MM.1S (cell line): ENCODE data around the gene MED15.

ENCODE experiments used
- DNase-seq: peaks from one replicate; pipeline ENCODE4 v3.0.0-alpha.2; 2015
- H2AFZ ChIP-seq: fragments of 300-600 bp; sonication (generic); 2 replicates; pipeline ENCODE4 v1.6.0; 2016; ENCODE audit warnings: antibody characterized with exemption, low read length
- H3F3A ChIP-seq: fragments of 300-600 bp; sonication (generic); 2 replicates; pipeline ENCODE4 v1.6.1; 2016; ENCODE audit warnings: mild to moderate bottlenecking, antibody characterized with exemption, low read length, moderate library complexity, mixed read lengths; ENCODE audit not compliant: insufficient read depth
- H3K27ac ChIP-seq: fragments of 300-600 bp; sonication (generic); 2 replicates; pipeline ENCODE4 v1.5.1; 2016; ENCODE audit warnings: mild to moderate bottlenecking, low read length
- H3K27me3 ChIP-seq: fragments of 300-600 bp; sonication (generic); replicated peaks from 2 replicates; pipeline ENCODE4 v1.6.0; 2016; ENCODE audit warnings: low read length; ENCODE audit not compliant: insufficient read depth
- H3K36me3 ChIP-seq: fragments of 300-600 bp; sonication (generic); replicated peaks from 2 replicates; pipeline ENCODE4 v1.6.1; 2016; ENCODE audit warnings: mild to moderate bottlenecking, low read length, mixed read lengths; ENCODE audit not compliant: insufficient read depth
- H3K4me1 ChIP-seq: fragments of 300-600 bp; sonication (generic); 2 replicates; pipeline ENCODE4 v1.6.1; 2016; ENCODE audit warnings: low read length, mixed read lengths
- H3K4me2 ChIP-seq: fragments of 300-600 bp; sonication (generic); 2 replicates; pipeline ENCODE4 v1.6.0; 2016; ENCODE audit warnings: low read depth, low read length
- H3K4me3 ChIP-seq: fragments of 300-600 bp; sonication (generic); 2 replicates; pipeline ENCODE4 v1.5.1; 2016; ENCODE audit warnings: low read length, mixed read lengths
- H3K79me2 ChIP-seq: fragments of 300-600 bp; sonication (generic); 2 replicates; pipeline ENCODE4 v1.6.1; 2016; ENCODE audit warnings: mixed run types, low read length, mixed read lengths
- H3K9ac ChIP-seq: fragments of 300-600 bp; sonication (generic); 2 replicates; pipeline ENCODE4 v1.6.1; 2016; ENCODE audit warnings: low read length, mixed read lengths
- H3K9me2 ChIP-seq: fragments of 300-600 bp; sonication (generic); replicated peaks from 2 replicates; pipeline ENCODE4 v1.6.1; 2016; ENCODE audit warnings: mild to moderate bottlenecking, low read length, mixed read lengths; ENCODE audit not compliant: insufficient read depth
- H3K9me3 ChIP-seq: fragments of 300-600 bp; sonication (generic); replicated peaks from 2 replicates; pipeline ENCODE4 v1.6.1; 2016; ENCODE audit warnings: mild to moderate bottlenecking, low read length, mixed read lengths; ENCODE audit not compliant: insufficient read depth
- H4K20me1 ChIP-seq: fragments of 300-600 bp; sonication (generic); 2 replicates; pipeline ENCODE4 v1.6.1; 2016; ENCODE audit warnings: mild to moderate bottlenecking, low read length, moderate library complexity, mixed read lengths; ENCODE audit not compliant: insufficient read depth
- EZH2 ChIP-seq: fragments of 300-600 bp; sonication (generic); optimal IDR thresholded peaks from 2 replicates; pipeline ENCODE3; 2017; ENCODE audit warnings: low read depth, mild to moderate bottlenecking, antibody characterized with exemption, low read length, mixed read lengths
- EZH2phosphoT487 ChIP-seq: fragments of 300-600 bp; sonication (generic); IDR thresholded peaks from 2 replicates; pipeline ENCODE4 v1.6.1; 2018; ENCODE audit warnings: antibody characterized with exemption, low read length
- TF ChIP-seq, protein P1 (sequence below): fragments of 300-600 bp; sonication (generic); IDR thresholded peaks from 2 replicates; pipeline ENCODE4 v1.5.1; 2016; ENCODE audit warnings: antibody characterized with exemption, low read length, mixed read lengths

MED15 gene

DNA sequence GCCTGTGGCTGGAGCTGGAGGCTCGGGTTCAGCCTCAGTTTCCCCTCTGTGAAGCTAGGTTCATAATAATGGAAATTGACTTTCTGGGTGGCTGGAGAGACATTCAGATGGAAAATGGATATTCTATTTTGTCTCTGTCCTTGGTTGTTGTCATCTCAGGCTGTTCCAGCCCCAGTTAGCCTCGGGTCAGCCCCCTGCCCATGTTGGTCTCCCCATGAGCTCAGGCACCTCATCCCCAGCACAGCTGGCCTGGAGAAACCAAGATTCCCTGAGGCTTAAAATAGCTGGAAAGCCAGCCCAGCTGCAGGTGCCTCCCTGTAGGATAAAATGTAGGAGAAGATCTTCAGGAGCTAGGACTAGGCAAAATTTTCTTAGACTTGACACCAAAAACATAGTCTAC lies 129.5 kb downstream of the MED15 start:
- H3K27ac ChIP-seq = no peak overlapping the region
- no peak overlapping the region for H2AFZ ChIP-seq
- no peak for DNase-seq
- H3F3A ChIP-seq = no peaks in the 10 kb centered on the region
- TF ChIP-seq EZH2 (no peak), EZH2phosphoT487 (no peak)
- TF ChIP-seq, protein P1, sequence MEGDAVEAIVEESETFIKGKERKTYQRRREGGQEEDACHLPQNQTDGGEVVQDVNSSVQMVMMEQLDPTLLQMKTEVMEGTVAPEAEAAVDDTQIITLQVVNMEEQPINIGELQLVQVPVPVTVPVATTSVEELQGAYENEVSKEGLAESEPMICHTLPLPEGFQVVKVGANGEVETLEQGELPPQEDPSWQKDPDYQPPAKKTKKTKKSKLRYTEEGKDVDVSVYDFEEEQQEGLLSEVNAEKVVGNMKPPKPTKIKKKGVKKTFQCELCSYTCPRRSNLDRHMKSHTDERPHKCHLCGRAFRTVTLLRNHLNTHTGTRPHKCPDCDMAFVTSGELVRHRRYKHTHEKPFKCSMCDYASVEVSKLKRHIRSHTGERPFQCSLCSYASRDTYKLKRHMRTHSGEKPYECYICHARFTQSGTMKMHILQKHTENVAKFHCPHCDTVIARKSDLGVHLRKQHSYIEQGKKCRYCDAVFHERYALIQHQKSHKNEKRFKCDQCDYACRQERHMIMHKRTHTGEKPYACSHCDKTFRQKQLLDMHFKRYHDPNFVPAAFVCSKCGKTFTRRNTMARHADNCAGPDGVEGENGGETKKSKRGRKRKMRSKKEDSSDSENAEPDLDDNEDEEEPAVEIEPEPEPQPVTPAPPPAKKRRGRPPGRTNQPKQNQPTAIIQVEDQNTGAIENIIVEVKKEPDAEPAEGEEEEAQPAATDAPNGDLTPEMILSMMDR = no peak
- H3K4me2 ChIP-seq = no peak overlapping the region
- peaks cover 4% of the 10 kb centered on the region; the same call in 1 of the 2 replicates for H3K27me3 ChIP-seq
- H3K9me3 ChIP-seq = no peaks in the 10 kb centered on the region
- no peaks in the 10 kb centered on the region for H4K20me1 ChIP-seq
- H3K79me2 ChIP-seq = no peaks in the 10 kb centered on the region
- H3K4me3 ChIP-seq = no peak overlapping the region
- H3K4me1 ChIP-seq = no peaks in the 10 kb centered on the region
- H3K9ac ChIP-seq = no peak overlapping the region
- H3K9me2 ChIP-seq = no peaks in the 10 kb centered on the region
- H3K36me3 ChIP-seq = no peaks in the 10 kb centered on the region
